HG03460 (cell line): ENCODE data around the gene MVB12B.
"Not testable (repeated sequence)": the region's sequence is repeated elsewhere in the genome, so short reads cannot be mapped to it uniquely, and the experiment has no call there.

ENCODE experiments used
- ATAC-seq: cut with Tn5 transposase; IDR thresholded peaks from one replicate; pipeline ENCODE4 v1.9.1; 2021; ENCODE audit not compliant: unreplicated experiment

The MVB12B gene

DNA sequence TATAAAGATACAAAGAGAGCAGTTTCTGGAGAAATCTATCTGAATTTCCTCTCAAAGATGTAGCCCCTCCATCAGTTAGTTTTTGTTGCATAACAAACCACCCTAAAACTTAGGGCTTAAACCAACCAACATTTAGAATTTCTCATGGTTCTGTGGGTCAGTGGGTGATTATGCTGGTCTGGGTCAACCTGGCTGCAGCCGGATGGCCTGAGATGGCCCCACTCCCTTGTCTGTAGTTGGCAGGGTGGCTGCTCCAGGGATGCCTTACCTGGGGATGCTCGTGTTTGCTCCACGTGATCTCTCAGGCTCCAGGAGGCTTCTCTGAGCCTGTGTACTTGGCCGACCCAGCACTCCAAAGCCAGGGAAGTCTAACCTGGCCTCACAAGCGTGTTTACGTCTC is 139.3 kb downstream of the MVB12B start:
- ATAC-seq, result no peak

DNA sequence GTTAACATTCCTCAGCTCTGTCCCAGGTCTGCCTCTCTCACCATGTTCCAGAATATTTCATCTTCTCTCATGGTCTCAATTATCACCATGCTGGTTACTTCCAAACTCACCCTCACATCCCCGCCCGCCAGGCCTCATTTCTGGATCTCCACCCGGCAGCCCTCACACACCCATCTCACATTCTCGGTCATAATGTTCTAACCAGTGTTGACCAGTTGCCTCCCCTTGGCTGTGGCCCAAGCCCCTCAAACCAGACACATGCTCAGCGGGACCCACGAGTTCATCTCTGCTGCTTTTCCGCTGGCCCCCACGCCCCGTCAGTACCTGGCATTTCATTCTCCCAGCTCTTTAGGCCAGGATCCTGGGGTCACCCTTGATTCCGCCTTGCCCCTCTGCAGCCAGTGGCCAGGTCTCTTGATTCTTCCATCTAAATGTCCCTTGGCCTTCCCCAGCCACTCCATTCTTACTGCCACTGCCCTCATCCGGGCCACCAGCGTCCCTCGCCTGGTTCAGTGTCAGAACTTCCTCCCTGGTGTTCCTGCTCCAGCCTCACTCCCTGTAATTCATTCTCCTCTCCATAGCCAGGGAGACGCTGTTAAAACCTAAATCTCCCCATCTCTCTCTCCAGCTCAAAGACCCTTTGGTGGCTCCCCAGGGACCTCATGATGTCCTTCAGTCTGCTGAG is 141.7 kb downstream of the MVB12B start:
- no peak for ATAC-seq

DNA sequence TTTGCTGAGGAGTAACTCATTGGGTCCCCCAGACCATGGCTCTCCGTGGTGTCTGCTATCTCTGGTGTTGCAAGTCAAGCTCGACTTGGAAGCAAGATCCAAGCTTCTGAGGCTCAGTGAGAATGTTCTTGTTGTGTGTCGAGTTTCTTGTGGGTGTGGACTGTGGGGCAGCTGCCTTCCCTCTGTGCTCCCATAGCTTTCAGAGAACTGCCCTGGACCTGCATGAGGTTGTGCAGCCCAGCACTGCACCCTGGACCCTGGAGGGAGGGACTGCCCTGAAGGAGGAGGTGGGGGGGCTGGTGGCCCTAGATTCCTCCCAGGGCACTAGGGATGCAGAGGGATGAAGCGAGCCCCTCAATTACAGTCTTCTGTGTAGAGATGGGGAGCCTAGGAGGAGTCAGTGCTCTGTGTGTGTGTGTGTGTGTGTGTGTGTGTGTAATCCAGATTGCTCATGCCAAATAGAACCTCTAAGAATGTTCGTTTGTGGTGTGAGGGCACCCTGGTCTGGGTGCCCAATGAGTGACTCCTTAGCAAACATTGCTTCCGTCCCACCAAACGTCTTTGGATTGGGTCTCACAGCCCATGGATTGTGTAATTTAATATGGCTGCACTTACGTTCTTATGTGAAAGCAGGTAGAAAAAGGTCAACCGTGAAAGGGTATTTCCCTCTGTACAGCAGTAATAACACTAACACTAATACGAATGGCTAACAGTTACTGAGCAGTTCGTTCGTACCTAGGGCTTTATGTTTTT is 143.8 kb downstream of the MVB12B start:
- peak; percentile 45 for ATAC-seq

DNA sequence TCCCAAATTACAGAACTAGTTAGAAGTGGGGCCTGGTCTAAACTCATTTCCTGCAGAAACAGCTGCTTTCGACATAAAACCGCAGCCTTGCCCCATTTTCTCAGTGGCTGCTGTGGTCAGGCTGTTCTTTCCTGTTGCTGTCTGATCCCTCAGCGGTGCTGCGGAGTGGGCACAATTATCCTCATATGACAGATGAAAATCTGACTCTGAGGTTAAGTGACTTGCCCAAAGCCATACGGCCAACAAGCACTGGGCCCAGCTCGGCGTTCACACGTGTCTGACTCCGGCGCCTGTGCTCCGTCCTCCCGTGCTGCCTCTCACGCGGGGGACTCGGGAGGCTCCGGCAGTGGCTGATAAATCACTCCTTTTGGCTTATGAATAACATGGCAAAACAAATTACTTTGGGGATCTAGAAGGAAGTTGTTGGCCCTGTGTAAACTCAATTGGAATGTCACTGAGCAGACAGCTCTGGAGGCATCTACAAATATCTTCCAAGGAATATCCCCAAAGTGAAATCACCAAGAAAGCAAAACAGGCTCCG is 144.5 kb downstream of the MVB12B start:
- ATAC-seq, result peak; percentile 63

DNA sequence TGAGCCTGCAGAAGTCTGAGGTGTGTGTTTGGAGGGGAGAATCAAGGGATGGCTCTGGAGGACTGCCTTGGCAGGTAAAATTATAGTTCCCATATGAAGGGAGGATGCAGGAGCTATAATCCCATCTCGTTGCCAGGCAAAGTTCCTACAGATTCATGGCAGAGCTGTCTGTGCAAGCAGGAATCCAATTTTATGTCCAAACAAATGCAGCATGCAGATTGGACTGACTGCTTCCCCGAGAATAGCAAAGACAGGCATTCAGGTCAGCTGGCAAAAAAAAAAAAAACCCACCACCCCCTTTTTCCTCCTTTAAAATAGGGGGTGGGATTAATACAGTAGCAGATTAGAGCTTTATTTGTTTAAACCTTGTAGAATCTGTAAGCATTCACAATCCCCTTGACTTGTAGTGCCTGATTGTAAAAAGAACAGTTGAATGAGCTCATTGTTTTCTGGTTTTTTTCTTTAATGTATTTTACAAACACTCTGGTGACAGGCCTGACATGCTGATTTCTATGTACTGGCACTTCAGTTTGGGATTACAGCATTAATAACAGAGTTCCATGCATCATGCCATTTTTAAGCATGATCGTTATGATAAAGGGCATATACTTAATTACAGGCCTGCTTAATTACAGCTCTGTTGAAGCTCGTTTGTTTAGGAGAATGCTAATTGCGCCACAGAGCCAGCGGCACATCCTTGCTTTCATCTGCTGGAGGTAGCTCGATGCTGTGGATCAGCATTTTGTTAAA is 145.7 kb downstream of the MVB12B start:
- no peak for ATAC-seq

DNA sequence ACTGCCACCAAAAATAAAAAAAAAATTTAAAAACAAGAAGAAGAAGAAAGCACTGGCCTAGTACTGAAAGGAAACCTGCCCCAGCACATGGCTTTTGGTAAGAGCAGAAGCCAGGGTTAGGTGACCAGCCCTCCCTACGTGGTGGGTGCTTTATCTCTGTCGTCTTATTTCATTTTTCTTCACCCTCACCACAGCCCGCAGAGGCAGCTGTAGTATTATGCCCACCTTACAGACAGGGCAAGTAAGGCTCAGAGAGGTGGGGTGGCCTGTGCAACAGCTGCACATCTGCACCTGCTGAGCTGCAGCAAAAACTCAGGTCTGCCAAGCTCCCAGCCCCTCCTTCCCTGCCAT is 146.3 kb downstream of the MVB12B start:
- ATAC-seq, result no peak

DNA sequence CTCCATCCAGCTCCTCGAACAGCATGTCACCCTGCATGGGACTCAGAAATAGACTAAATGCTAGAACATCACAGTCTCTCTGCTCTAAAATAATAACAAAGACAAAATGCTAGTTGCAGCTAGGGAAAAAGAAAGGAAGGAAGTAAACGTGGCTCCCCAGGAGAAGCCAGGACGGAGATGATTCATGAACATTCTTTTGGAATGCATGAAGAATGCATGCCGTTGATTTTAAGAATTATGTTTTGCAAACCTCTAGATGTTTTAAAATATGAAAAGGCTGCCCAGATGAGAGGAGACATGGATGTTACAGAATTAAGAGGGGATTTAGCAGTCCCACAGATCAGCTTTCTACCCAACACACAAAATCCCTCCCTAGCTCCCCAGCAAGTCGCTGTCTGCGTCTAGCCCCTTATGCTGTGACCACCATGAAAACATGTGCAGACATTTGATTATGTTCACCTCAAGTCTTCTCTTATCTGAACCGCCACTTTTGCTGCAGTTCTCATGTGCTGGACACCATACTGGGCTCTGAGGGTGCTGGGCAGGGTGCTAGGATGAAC is 147.7 kb downstream of the MVB12B start:
- no peak for ATAC-seq

DNA sequence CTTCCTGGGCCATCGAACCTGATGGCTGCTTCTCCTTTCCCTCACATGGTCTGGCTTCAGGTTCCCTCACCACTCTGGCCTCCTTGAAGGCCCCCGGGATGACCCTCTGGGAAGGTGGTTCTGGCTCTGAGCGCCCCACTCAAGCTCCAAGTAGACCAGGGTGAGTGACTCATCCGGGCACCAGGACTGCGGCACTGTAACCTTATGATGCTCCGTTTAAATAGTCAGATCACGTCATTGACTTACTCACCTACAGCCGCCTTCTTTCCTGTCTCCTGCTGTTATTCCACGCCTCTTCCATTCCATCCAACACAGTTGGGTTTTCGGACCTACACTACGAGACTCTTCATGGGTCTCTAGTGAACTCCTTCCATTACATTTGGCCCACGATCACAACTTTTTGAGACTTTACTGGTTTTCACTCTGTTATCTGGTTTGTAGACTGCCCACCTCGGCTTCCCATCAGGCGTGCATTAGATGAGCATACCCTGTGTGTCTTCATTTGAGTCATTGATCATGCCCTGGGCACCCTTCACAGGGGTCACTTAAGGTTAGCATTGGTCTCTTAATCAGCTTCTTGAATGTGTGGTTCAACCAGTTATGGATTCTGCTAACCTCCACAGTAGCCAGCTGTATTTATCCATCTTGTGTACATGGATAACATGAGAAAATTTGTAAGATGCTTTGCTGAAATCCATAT is 148.3 kb downstream of the MVB12B start:
- no peak for ATAC-seq

DNA sequence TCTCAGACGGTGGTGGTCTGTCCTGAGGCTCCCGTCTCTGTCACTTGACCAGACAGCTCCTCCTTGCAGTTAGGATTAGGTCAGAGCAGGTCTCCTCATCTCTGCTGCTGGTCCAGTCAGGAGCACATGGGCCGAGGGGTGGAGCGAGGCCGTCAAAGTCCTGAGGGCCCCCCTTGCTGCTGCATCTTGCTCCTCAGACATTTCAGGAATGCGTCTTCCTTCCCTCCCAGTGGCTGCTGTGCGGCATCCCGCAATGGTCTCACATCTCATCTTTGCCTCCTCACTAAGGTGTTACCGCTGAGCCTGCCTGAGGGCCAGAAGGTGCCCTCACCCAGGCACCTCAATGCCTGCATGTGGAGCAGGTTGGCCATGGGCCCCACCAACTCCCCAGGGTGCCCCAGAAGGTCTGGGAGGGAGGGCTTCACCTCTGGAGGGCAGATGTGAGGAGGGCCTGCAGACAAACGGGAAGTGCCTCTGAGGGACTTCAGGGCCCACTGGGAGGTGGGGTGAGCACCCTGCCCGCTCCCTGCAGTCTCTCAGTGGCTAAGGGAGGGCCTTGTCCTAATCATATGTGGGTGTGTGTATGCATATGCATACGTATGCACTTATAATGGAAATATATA is 149.4 kb downstream of the MVB12B start:
- no peak for ATAC-seq

DNA sequence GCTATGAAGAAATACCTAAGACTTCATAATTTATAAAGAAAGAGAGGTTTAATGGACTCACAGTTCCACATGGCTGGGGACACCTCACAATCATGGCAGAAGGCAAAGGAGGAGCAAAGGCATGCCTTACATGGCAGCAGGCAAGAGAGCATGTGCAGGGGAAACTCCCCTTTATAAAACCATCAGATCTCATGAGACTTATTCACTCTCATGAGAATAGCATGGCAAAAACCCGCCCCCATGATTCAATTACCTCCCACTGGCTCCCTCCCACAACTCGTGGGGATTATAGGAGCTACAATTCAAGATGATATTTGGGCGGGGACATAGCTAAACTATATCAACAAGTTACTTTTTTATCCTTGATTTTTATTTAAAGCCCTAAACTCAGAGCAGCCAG is 150.8 kb downstream of the MVB12B start:
- ATAC-seq, result not testable (repeated sequence)

DNA sequence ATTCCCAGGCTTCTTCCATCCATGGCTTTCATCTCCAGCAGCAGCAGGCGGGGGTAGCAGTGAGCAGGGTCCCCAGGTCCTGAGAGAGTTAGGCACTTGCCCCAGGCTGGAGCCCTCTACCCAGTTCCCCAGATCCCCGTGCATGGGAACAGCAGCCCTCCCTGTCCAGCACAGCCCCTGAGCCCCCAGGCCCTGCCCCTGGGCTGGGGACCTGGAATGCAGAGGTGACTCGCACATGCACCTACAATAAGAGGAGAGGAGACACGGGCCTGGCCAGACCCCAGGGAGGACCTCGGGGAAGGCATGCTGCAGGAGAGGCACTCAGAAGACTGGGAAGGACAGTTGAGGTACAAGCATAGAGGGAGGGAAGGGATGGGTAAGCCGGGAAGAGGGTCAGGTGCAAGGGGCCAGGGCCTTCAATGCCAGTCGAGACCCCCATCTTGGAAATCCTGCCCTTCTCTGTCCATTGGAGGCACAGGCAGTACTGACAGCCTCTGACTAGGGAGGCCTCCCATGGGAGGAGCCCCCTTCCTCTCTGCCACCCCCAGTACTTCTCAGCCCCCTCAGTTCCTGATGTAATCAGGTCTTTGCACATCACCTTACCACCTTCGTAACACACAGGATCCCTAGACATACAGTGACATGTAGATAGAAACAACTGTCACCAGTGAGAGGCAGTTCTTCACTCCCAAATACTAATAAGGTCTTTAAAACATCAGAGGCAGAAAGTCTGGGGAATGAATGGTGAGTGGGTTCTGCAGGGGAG is 151.8 kb downstream of the MVB12B start:
- ATAC-seq, result no peak

DNA sequence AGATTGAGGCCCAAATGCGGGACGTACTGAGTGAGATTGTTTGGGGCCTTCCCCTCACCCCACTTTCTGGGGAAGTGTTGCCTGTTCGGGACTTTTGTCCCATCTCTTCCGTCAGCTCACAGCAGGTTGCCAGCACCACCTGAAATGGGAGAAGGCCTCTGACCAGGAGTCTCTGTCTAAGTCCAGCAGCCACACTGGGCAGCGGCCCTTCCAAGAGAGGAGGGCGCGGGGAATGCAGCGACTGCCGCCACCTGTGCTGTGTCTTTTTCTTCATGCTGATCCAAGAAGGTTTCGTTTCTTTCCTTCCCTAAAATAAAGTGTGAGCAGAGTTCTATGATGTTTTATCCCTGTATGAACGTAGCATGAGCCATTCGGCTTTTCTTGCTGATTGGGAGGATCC is 152.9 kb downstream of the MVB12B start:
- ATAC-seq, result no peak

DNA sequence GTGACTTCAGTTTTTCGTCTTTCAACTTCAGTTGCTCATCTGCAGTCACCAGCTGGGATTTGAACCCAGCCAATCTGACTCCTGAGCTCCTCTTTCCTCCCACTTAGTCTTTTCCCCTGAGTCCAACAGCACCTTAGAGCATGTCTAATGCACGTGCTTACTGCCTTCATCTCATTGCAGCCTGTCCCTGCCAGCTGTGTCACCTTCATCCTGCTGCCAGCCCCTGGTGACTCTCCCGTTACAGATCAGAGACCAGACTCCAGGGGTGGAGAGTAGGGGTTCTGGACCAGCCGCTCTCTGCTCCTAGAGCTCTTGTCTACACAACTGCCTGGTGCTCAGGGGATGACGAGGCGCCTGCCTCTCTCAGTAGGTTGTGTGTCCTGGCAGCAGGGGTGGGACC is 154.2 kb downstream of the MVB12B start:
- no peak for ATAC-seq

DNA sequence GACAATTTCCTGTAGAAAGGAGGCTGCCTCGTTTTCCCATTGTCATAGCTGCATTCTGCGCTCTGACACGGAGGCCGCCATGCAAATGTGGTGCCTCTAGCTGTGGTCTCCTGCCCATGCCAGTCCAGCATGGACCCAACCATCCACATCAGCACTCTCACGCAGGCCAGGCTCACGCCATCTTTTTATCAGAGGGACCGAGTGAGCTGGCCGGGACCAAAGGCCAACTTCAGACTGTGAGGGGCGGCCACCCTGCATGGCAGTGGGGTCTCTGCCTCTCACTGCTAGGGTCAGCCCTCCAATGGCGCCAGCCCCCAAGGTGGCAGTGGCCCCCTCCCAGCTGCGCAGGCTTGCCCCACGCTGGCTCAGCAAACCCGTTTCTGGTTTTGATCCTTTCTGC is 155.2 kb downstream of the MVB12B start:
- no peak for ATAC-seq

DNA sequence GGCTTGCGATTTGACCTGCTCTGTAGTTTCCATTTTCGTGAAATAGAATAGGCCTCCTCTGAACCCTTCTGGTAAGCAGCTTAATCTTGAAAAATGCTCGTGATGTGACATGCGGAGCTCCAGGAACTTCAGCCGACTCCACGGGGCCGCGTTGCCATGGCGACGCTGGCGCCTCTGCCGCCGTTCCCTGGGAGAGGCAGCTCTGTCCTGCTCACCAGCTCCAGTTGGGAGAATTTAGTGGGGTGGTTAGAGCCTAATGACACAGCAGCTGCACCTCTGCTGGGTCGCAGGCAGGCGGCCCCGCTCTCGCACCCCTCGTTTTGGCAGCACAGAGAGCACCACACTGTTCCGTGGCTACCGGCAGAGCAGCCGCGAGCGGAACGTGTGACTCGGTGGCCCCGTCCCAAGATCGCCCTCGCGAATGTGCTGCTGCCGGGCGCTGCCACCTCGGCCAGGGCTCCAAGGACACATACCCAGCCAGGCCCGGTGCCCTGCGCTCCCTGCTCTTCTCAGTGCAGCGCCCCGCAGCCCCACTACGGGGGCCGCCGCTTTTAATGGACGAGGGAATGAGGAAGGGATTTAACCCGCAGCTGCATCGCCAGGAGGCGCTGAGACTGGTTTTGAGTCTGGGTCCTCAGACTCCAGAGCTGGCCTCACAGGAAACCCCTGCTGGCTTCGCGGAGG is 155.9 kb downstream of the MVB12B start:
- ATAC-seq, result no peak

DNA sequence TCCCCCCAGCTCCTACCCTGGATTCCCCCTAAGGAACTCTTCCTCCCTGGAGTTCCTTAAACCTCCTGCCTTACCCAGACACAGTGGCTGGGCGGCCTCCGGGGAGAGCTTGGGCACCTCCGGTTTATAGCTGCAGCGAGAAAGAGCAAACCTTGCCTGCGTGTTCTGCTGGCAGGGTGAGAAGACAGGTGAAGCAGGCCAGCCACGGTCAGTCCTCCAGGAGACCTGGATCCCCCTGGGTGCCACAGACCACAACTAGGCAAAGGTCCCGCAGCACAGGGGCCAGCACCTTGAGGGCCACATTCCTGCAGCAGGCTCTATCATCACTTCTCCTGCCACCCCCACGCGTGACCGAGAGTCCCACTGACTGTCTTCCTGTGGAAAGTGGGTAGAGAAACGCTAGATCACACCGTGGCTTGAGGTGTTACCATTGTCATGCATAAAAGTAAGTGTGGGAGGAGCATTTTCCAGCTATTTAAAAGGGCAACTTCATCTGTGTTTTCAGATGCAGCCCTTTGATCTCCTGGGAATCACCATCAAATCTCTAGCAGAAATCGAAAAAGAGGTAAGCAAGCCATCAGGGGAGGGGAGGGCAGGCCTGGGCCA is 156.9 kb downstream of the MVB12B start:
- no peak for ATAC-seq

DNA sequence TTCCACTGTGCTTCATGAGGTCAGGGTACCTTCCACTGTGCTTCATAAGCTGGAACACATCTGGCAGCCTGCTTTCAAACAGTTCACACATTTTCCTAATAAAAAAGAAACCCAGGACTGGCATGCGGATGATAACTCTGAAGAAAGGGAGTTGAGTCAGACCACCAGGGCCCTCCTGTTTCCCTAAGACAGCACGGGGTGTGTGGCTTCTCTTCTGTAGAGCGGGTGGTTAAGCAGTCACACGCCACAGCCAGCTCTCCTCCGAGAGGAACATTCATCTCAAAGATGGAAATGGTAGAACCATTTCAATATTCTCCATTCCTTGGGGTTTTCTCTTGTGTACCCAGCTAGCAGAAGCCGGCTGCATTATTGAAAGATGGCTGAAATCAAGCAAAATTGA is 159.0 kb downstream of the MVB12B start:
- no peak for ATAC-seq

DNA sequence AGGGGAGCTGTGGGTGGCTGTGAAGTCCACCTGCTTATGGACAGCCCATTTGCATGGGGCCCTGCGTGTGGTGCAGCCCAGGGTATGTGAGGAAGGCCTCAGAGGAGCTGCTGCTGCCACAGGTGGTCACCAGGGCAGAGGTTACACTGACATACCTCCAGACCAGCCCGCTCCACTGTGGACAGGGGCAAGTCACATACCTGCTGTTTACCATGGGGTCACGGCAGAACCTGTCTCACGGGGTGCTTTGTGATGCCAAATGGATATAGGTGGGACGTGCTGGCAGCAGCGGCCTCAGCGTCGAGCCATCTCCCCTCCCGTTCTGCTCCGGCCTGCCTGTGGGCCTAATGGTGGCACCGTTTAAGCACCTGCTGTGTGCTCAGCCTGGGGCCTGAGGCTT is 159.6 kb downstream of the MVB12B start:
- ATAC-seq, result no peak

DNA sequence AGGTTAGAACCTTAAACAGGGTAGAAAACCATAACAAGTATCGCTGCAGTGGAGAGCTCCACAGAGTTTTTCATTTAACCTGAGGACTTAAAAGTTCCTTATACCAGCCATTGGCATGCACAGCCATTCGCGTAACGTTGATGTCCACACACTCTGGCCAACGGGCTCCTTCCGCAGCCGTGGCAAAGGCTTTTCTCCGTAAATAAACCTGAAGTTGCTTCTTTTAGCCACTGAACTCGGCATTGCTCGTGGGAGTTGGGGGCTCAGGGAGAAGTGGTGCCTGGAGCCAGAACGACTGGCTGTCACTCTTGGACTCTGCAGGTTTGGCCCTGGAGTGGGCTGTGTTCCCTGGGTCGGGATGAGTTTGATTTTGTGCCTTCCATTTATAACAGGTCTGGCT is 161.2 kb downstream of the MVB12B start:
- ATAC-seq, result no peak
